T follicular helper cell (primary cell): Measurements from ENCODE around the gene PCNX3.
A peak's percentile ranks its signal among the peaks of the same experiment; 100 is the strongest.

Experiments
- DNase-seq: peaks from one replicate; pipeline ENCODE4 v3.0.0-alpha.2; 2020; ENCODE audit warnings: low read depth

The PCNX3 gene

DNA sequence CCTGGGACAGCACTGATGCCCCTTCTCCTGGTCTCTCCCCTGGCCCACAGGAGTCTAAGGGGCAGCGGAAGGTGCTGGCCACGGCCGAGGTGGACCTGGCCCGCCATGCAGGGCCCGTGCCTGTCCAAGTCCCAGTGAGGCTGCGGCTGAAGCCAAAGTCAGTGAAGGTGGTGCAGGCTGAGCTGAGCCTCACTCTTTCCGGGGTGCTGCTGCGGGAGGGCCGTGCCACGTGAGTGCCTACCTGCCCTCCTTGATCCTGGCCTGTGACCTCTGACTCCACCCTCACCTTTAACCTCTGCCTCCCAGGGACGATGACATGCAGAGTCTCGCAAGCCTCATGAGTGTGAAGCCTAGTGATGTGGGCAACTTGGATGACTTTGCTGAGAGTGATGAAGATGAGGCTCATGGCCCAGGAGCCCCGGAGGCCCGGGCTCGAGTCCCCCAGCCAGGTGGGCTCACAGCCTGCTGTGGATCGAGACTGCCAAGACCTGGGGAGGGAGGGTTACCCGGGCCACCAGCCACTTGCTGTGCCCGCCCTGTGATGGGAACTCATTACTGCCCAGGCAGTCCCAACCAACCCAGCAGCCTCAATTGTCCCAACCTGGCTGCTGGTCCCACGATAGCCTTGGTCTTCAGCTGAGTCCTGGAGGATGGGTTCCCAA, 35.4 kb upstream of the PCNX3 start:
- DNase-seq, result no peak

DNA sequence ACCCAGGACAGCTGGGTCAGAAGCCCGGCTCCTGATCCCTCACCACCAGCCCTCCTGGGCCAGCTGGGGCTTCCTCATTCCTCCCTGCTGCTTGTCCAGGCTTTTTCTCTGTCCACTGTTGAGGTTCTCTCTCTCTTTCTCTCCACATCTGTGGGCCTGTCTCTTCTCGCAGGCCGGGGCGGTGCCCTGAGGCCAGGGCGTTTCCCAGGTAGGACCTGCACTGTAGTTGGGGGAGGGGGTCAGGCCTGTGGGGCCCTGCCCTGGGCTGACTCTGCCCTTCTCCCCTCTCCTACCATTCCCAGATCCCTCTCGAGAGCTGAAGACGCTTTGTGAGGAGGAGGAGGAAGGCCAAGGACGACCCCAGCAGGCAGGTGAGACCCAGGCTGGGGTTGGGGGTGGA, 34.8 kb upstream of the PCNX3 start:
- no peak for DNase-seq

- no peak for DNase-seq
Measured at GRCh38 chr11:65581928-65582327, 33.6 kb upstream of the PCNX3 start.

DNA sequence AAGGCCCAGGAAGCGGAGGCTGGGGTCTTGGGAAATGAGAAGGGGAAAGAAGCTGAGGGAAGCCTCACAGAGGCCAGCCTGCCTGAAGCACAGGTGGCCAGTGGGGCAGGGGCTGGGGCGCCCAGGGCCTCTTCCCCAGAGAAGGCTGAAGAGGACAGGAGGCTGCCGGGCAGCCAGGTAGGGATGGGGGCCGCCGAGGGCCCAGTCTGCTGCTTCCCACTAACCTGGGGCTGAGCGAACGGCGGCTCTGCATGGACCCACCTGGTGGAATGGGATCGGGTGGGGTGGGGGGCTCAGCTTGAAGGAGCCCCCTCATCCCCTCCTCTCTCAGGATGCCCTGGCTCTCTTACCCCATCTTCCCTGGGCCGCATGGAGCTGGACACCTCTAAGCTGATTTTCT, 32.0 kb upstream of the PCNX3 start:
- DNase-seq, result no peak

- DNase-seq, result no peak
Measured at GRCh38 chr11:65584106-65584505, 31.5 kb upstream of the PCNX3 start.

- no peak for DNase-seq
Measured at GRCh38 chr11:65584723-65585171, 30.8 kb upstream of the PCNX3 start.

GRCh38 chr11:65585396-65586246, 30.0 kb upstream of the PCNX3 start:
- no peak for DNase-seq

- DNase-seq, result no peak
Measured at GRCh38 chr11:65586247-65586630, 29.3 kb upstream of the PCNX3 start.

DNA sequence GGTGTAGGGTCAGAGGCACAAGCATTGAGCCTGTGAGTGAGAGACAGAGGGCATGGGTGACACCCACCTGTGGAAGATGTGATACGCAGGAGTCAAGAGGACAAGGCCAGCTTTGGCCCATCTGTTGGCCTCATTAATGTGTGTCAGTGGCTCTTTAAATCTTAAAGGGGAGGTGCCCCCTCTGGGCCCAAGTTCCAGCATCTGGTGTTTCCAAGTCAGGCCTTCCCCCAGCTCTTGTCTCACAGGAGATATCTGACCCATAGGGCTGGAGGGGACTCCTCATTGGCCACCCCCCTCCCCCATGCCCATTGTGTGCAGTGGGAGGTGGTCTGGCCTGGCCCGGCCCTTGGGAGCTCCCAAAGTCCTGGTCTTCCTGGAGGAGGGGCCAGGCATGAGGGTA, 28.9 kb upstream of the PCNX3 start:
- no peak for DNase-seq

DNA sequence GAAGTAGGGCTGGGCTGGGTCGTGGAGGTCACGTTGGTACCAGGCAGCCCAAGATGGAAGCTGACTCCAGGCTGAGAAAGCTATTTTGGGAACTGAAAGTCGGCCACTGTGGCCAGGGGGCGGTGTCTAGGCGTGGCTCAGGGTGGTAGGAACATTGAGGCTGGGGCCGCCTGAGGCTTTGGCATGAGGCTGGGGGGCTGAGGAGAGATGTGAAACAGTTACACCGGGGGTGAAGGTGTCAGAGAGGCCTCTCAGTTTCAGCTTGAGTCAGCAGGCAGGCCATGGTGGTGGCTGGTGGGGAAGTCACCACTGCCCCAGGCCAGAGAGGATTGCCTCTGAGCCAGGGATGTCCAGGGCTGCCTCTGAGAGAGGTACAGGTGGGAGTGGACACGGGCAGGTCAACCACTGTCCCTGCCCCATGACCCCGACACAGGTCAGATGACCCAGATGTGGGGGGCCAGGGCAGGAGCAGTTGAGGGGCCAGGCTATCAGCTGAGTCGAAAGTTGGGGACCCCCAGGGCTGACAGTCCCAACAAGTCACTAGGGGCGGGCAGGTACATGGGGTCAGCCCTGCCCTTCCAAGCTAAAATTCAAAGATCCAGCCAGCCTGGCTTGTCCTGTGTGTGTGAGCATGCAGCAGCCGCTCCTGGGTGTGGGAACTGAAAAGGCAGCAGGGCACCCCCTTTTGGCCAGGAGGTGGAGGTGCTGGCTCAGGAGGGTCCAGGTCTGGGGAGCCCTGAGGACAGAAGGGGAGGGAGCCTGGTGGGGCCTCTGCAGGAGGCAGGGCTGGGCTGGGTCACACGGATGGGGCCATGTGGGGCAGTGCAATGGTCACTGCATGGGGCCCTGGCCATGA, 27.1 kb upstream of the PCNX3 start:
- peak; percentile 71 for DNase-seq

DNA sequence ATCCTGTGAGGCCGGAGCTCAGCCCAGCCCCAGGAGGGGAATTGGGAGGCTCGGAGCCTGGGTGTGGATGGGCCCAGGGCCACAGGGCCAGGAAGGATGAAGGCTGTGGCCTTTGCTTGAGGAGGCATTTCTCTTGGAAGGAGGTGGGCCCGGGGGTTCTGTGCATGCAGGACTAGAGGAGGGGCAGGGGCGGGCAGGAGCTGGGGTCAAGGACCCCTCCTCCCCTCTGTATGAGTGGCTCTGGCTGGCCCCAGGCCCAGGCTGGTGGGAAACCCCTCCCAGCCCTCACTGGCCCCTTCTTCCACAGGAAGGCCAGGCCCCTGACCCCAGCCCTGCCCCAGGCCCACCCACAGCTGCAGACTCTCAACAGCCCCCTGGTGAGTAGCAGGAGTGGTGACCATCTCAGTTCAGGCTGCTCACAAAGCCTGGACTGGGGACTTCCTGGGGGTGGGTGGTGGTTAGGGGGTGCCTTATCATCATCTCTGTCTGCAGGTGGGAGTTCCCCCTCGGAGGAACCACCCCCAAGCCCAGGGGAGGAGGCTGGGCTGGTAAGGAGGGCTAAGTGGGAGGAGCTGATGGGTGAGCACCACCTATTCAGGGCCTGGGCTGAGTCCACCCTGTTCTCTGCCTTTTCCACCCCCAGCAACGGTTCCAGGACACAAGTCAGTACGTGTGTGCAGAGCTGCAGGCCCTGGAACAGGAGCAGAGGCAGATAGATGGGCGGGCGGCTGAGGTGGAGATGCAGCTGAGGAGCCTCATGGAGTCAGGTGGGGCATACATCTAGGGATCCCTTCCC, 25.9 kb upstream of the PCNX3 start:
- no peak for DNase-seq

GRCh38 chr11:65590240-65590738, 25.3 kb upstream of the PCNX3 start:
- DNase-seq, result no peak

DNA sequence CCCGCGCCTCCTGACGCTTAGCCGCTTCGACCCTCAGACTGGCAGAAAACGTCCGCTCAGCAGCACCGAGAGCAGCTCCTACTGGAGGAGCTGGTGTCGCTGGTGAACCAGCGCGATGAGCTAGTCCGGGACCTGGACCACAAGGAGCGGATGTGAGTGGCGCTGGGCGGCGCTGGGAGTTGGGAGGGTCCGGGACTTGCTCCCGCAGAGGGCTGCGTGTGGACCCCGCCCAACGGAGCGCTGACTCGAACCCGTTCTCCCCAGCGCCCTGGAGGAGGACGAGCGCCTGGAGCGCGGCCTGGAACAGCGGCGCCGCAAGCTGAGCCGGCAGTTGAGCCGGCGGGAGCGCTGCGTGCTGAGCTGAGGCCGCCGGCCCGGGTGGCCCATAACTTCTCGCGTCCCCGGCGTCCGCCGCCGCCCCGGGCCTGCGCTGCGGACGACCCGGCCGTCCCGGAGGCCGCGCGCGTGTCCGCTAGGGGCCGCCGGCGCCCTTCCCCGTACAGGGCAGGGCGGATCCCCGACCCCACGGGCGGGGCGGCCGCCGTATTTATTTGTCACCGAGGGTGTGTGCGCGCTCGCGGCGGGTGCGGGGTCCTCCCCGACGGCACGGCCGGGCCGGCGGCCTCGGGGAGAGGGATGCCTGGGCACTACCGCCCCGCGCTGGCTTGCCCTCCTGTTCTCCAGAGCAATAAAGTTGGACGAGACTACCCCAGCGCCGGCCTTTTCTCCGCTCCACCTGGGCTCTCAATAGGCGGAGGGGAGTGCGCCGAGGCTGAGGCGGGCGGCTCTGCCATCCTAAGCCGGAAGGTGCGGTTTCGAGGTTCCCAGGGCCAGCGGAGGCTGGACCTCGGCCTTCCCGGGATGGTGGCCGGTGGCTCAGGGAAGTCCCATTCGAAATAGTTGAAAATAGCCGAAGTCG, 23.4 kb upstream of the PCNX3 start:
- no peak for DNase-seq

GRCh38 chr11:65592858-65593517, 22.6 kb upstream of the PCNX3 start:
- DNase-seq, result no peak

DNA sequence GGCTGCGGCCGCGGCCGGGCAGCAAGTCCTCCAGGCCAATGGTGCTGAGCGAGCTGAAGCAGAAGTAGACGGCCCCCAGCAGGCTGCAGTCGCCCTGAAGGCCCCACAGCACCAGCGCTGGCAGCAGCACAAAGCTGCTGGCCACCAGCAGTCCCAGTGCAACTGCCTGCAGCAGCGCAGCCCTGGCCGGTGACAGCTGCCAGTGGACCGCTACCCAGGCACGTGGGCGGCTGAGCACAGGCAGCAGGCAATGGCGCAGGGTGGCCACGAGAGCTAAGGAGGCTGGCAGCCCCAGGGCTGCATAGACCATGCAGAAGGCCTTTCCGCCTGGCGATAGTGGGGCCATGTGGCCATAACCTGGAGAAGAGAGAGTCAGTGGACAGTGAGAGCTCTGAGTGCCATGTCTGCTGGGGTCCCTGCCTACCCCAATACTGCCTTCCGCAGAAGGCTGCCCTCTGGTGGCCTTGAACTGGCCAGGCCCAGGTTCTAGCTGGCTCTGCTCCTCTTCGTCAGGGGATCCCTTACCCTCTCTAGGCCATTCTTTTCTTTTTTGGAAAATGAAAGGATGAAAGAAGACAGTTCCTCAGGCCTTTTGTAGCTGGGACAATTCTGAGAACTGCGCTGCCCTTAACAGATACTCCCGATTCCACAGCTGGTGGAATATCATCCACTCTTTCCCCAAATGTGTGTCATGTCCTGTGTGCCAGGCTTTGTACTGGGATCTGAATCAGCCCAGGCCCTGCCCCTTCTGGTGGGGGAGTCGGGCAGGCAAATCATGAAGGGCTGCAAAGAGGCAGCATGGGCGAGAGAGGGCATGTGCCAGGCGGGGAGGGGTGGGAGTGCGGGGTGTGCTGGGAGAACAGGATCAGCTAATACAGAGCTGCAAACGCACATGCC, 21.8 kb upstream of the PCNX3 start:
- DNase-seq, result no peak

- DNase-seq, result no peak
Measured at GRCh38 chr11:65595131-65595530, 20.4 kb upstream of the PCNX3 start.

GRCh38 chr11:65595543-65596281, 19.9 kb upstream of the PCNX3 start, which contains the start of gene KCNK7:
TSS of gene KCNK7 (minus strand) at chr11:65595800. CDS start at chr11:65595772, 28 bp downstream.
- no peak for DNase-seq

GRCh38 chr11:65596520-65596919, 19.1 kb upstream of the PCNX3 start:
- no peak for DNase-seq
